Measurements from ENCODE around the gene ANKFY1.
"Not testable (repeated sequence)": the region's sequence is repeated elsewhere in the genome, so short reads cannot be mapped to it uniquely, and the experiment has no call there.

The ANKFY1 gene

DNA sequence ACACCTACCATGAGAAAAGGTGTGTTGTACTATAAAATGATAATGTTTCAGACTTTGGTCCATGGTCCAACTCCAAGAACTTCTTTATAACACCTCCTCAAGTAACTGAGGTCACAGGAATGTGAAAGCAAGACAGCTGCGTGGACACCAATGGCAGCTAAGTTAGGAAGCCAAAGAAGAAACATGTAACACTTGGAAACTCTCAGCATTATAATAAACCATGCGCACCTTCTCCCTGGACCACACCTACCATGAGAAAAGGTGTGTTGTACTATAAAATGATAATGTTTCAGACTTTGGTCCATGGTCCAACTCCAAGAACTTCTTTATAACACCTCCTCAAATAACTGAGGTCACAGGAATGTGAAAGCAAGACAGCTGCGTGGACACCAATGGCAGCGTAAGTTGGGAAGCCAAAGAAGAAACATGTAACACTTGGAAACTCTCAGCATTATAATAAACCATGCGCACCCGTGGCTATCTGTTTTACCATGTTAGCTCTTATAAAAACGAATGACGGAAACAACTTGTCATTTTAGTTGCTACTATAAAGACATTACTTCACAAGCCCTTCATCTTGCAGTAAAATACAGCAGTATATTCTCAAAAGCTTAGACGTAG lies 124.8 kb downstream of the ANKFY1 start:
- H3K27ac ChIP-seq (ENCODE audit: insufficient read depth in 1 of 2, low read depth in 1 of 2, low read length in 2 of 2, poor library complexity in 1 of 2, severe bottlenecking in 2 of 2); H3K9me3 ChIP-seq (ENCODE audit: control extremely low read depth in 1 of 5, control insufficient read depth in 4 of 5, insufficient read depth in 2 of 5, low read depth in 1 of 5, low read length in 4 of 5); H3K27me3 ChIP-seq (replicated peaks in 2 of 5; ENCODE audit: control insufficient read depth in 4 of 5, insufficient read depth in 5 of 5, low read length in 4 of 5); DNase-seq; H3K4me3 ChIP-seq (ENCODE audit: control insufficient read depth in 1 of 7, extremely low read depth in 1 of 7, insufficient read depth in 4 of 7, low read depth in 2 of 7, low read length in 6 of 7); POLR2A ChIA-PET: not testable (repeated sequence)
- Histone ChIP-seq H3K4me1 (ENCODE audit: control extremely low read depth in 1 of 4, control insufficient read depth in 4 of 4, insufficient read depth in 4 of 4, low read length in 3 of 4) (peaks cover 9 to 22% (median 11%) of the 10 kb centered on the region in 4 experiments), H3K36me3 (ENCODE audit: control insufficient read depth in 4 of 4, insufficient read depth in 4 of 4, low read length in 3 of 4) (peaks cover 3 to 14% (median 11%) of the 10 kb centered on the region in 4 experiments)
- 93% methylated on average over 6 of the region's 9 CpGs for WGBS (ENCODE audit: insufficient coverage)
- CTCF ChIA-PET = interaction anchor here (0.7 to 1.3 kb wide), 4 partner anchors 11 to 22 kb away, joined by 3 to 4 read pairs (median 3); no protein-coding TSS in a partner anchor

DNA sequence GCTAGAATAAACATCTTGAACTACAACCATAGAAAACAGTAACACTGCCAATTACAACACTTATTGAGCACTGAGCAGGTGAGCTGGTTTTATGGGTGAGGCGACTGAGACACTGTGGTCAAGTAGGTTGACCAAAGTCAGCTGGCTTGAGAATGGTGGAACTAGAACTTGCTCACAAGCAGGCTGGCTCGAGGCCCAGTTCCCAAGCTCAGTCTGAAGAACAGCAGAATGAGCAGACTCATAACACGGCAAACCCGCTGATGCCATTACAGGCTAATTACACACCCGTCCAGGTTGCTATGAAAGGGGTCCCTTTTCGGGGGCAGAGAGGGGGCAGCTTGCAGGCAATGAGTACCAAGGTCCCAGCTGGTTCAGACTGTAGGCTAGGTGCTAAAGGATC lies 127.4 kb downstream of the ANKFY1 start:
- no peaks in the 10 kb centered on the region for H3K27me3 ChIP-seq (replicated peaks in 2 of 5; ENCODE audit: control insufficient read depth in 4 of 5, insufficient read depth in 5 of 5, low read length in 4 of 5)
- peaks cover 3 to 19% (median 12%) of the 10 kb centered on the region in 4 experiments for H3K36me3 ChIP-seq (ENCODE audit: control insufficient read depth in 4 of 4, insufficient read depth in 4 of 4, low read length in 3 of 4)
- 96% methylated on average over 6 of the region's 6 CpGs for WGBS (ENCODE audit: insufficient coverage)
- ChIA-PET POLR2A (interaction anchor here (0.5 kb wide), 1 partner anchor 1350 kb away, joined by 3 read pairs; no protein-coding TSS in a partner anchor), CTCF (interaction anchor here (1.2 kb wide), 1 partner anchor 10 kb away, joined by 5 read pairs; no protein-coding TSS in a partner anchor)
- DNase-seq = no peak
- H3K27ac ChIP-seq (ENCODE audit: insufficient read depth in 1 of 2, low read depth in 1 of 2, low read length in 2 of 2, poor library complexity in 1 of 2, severe bottlenecking in 2 of 2) = no peak overlapping the region
- H3K4me1 ChIP-seq (ENCODE audit: control extremely low read depth in 1 of 4, control insufficient read depth in 4 of 4, insufficient read depth in 4 of 4, low read length in 3 of 4) = peaks cover 0 to 7% (median 3%) of the 10 kb centered on the region in 4 experiments
- no peak overlapping the region for H3K4me3 ChIP-seq (ENCODE audit: control insufficient read depth in 1 of 7, extremely low read depth in 1 of 7, insufficient read depth in 4 of 7, low read depth in 2 of 7, low read length in 6 of 7)
- no peaks in the 10 kb centered on the region for H3K9me3 ChIP-seq (ENCODE audit: control extremely low read depth in 1 of 5, control insufficient read depth in 4 of 5, insufficient read depth in 2 of 5, low read depth in 1 of 5, low read length in 4 of 5)

- ChIA-PET POLR2A (interaction anchor here (0.6 to 1.2 kb wide), 2 partner anchors 8 to 170 kb away, joined by 3 read pairs; partner anchors contain the start of genes CYB5D2 and ZZEF1), CTCF (no interaction called here)
- Histone ChIP-seq H3K4me1 (ENCODE audit: control extremely low read depth in 1 of 4, control insufficient read depth in 4 of 4, insufficient read depth in 4 of 4, low read length in 3 of 4) (peaks cover 0 to 4% (median 0%) of the 10 kb centered on the region in 4 experiments), H3K36me3 (ENCODE audit: control insufficient read depth in 4 of 4, insufficient read depth in 4 of 4, low read length in 3 of 4) (peaks cover 7 to 27% (median 12%) of the 10 kb centered on the region in 4 experiments), H3K9me3 (ENCODE audit: control extremely low read depth in 1 of 5, control insufficient read depth in 4 of 5, insufficient read depth in 2 of 5, low read depth in 1 of 5, low read length in 4 of 5) (no peaks in the 10 kb centered on the region), H3K27ac (ENCODE audit: insufficient read depth in 1 of 2, low read depth in 1 of 2, low read length in 2 of 2, poor library complexity in 1 of 2, severe bottlenecking in 2 of 2) (no peak overlapping the region), H3K27me3 (replicated peaks in 2 of 5; ENCODE audit: control insufficient read depth in 4 of 5, insufficient read depth in 5 of 5, low read length in 4 of 5) (no peaks in the 10 kb centered on the region), H3K4me3 (ENCODE audit: control insufficient read depth in 1 of 7, extremely low read depth in 1 of 7, insufficient read depth in 4 of 7, low read depth in 2 of 7, low read length in 6 of 7) (no peak overlapping the region)
- WGBS (ENCODE audit: insufficient coverage) = 79% methylated on average over 3 of the region's 3 CpGs
- DNase-seq = no peak
Measured at GRCh38 chr17:4135489-4135888, 128.3 kb downstream of the ANKFY1 start.

GRCh38 chr17:4134721-4135120 lies 129.1 kb downstream of the ANKFY1 start:
- Histone ChIP-seq H3K36me3 (ENCODE audit: control insufficient read depth in 4 of 4, insufficient read depth in 4 of 4, low read length in 3 of 4) (peaks cover 8 to 24% (median 10%) of the 10 kb centered on the region in 4 experiments), H3K9me3 (ENCODE audit: control extremely low read depth in 1 of 5, control insufficient read depth in 4 of 5, insufficient read depth in 2 of 5, low read depth in 1 of 5, low read length in 4 of 5) (no peaks in the 10 kb centered on the region), H3K27ac (ENCODE audit: insufficient read depth in 1 of 2, low read depth in 1 of 2, low read length in 2 of 2, poor library complexity in 1 of 2, severe bottlenecking in 2 of 2) (no peak overlapping the region), H3K27me3 (replicated peaks in 2 of 5; ENCODE audit: control insufficient read depth in 4 of 5, insufficient read depth in 5 of 5, low read length in 4 of 5) (no peaks in the 10 kb centered on the region), H3K4me1 (ENCODE audit: control extremely low read depth in 1 of 4, control insufficient read depth in 4 of 4, insufficient read depth in 4 of 4, low read length in 3 of 4) (peaks cover 0 to 4% (median 0%) of the 10 kb centered on the region in 4 experiments), H3K4me3 (ENCODE audit: control insufficient read depth in 1 of 7, extremely low read depth in 1 of 7, insufficient read depth in 4 of 7, low read depth in 2 of 7, low read length in 6 of 7) (peak overlapping the region in 1 of 7 experiments; percentile 13)
- CTCF ChIA-PET = no interaction called here
- WGBS (ENCODE audit: insufficient coverage) = 70% methylated on average over 1 of the region's 3 CpGs
- no peak for DNase-seq
- POLR2A ChIA-PET = interaction anchor here (0.6 to 1.2 kb wide), 2 partner anchors 8 to 169 kb away, joined by 3 read pairs; partner anchors contain the start of genes CYB5D2 and ZZEF1

- POLR2A ChIA-PET = no interaction called here
- Histone ChIP-seq H3K27ac (ENCODE audit: insufficient read depth in 1 of 2, low read depth in 1 of 2, low read length in 2 of 2, poor library complexity in 1 of 2, severe bottlenecking in 2 of 2) (no peak overlapping the region), H3K36me3 (ENCODE audit: control insufficient read depth in 4 of 4, insufficient read depth in 4 of 4, low read length in 3 of 4) (peaks cover 0 to 22% (median 2%) of the 10 kb centered on the region in 4 experiments), H3K27me3 (replicated peaks in 2 of 5; ENCODE audit: control insufficient read depth in 4 of 5, insufficient read depth in 5 of 5, low read length in 4 of 5) (no peaks in the 10 kb centered on the region), H3K4me1 (ENCODE audit: control extremely low read depth in 1 of 4, control insufficient read depth in 4 of 4, insufficient read depth in 4 of 4, low read length in 3 of 4) (peaks cover 0 to 4% (median 0%) of the 10 kb centered on the region in 4 experiments), H3K4me3 (ENCODE audit: control insufficient read depth in 1 of 7, extremely low read depth in 1 of 7, insufficient read depth in 4 of 7, low read depth in 2 of 7, low read length in 6 of 7) (no peak overlapping the region), H3K9me3 (ENCODE audit: control extremely low read depth in 1 of 5, control insufficient read depth in 4 of 5, insufficient read depth in 2 of 5, low read depth in 1 of 5, low read length in 4 of 5) (no peaks in the 10 kb centered on the region)
- 37% methylated on average over 6 of the region's 7 CpGs for WGBS (ENCODE audit: insufficient coverage)
- CTCF ChIA-PET = interaction anchor here (1.5 kb wide), 1 partner anchor 25 kb away, joined by 4 read pairs; no protein-coding TSS in a partner anchor
- peak in 1 of 3 donors; percentile 41 for DNase-seq
Measured at GRCh38 chr17:4130715-4131114, 133.1 kb downstream of the ANKFY1 start.

GRCh38 chr17:4127555-4127954 lies 136.2 kb downstream of the ANKFY1 start:
- H3K27me3 ChIP-seq (replicated peaks in 2 of 5; ENCODE audit: control insufficient read depth in 4 of 5, insufficient read depth in 5 of 5, low read length in 4 of 5) = no peaks in the 10 kb centered on the region
- WGBS (ENCODE audit: insufficient coverage) = 98% methylated on average over 6 of the region's 6 CpGs
- no peaks in the 10 kb centered on the region for H3K9me3 ChIP-seq (ENCODE audit: control extremely low read depth in 1 of 5, control insufficient read depth in 4 of 5, insufficient read depth in 2 of 5, low read depth in 1 of 5, low read length in 4 of 5)
- peaks cover 4 to 26% (median 10%) of the 10 kb centered on the region in 4 experiments for H3K36me3 ChIP-seq (ENCODE audit: control insufficient read depth in 4 of 4, insufficient read depth in 4 of 4, low read length in 3 of 4)
- ChIA-PET POLR2A (no interaction called here), CTCF (interaction anchor here (2.0 kb wide), 1 partner anchor 9 kb away, joined by 5 read pairs; no protein-coding TSS in a partner anchor)
- DNase-seq = no peak
- no peak overlapping the region for H3K4me3 ChIP-seq (ENCODE audit: control insufficient read depth in 1 of 7, extremely low read depth in 1 of 7, insufficient read depth in 4 of 7, low read depth in 2 of 7, low read length in 6 of 7)
- H3K27ac ChIP-seq (ENCODE audit: insufficient read depth in 1 of 2, low read depth in 1 of 2, low read length in 2 of 2, poor library complexity in 1 of 2, severe bottlenecking in 2 of 2) = no peak overlapping the region
- no peaks in the 10 kb centered on the region for H3K4me1 ChIP-seq (ENCODE audit: control extremely low read depth in 1 of 4, control insufficient read depth in 4 of 4, insufficient read depth in 4 of 4, low read length in 3 of 4)

DNA sequence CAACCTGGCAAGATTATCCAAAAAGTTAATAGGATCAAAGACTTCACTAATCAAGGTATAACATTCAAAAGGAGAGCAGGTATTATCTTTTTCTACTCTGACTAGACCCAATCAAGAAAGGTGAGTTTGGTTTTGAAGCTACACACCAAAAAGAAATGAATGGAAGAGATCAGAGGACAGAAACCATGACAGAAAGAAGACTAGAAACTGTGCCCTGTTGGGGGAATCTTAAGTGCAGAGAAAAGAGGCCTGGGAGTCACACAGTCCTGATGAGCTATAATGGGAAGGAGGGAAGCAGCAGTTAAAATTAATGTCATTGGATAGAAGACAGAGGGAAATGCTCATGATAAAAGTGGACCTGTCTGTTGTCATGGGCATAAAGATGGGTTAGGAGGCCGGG lies 138.2 kb downstream of the ANKFY1 start:
- H3K27ac ChIP-seq (ENCODE audit: insufficient read depth in 1 of 2, low read depth in 1 of 2, low read length in 2 of 2, poor library complexity in 1 of 2, severe bottlenecking in 2 of 2) = no peak overlapping the region
- H3K27me3 ChIP-seq (replicated peaks in 2 of 5; ENCODE audit: control insufficient read depth in 4 of 5, insufficient read depth in 5 of 5, low read length in 4 of 5) = no peaks in the 10 kb centered on the region
- no peak overlapping the region for H3K4me3 ChIP-seq (ENCODE audit: control insufficient read depth in 1 of 7, extremely low read depth in 1 of 7, insufficient read depth in 4 of 7, low read depth in 2 of 7, low read length in 6 of 7)
- ChIA-PET CTCF (interaction anchor here (1.2 to 1.5 kb wide), 2 partner anchors 14 to 32 kb away, joined by 4 to 8 read pairs; no protein-coding TSS in a partner anchor), POLR2A (no interaction called here)
- no peaks in the 10 kb centered on the region for H3K4me1 ChIP-seq (ENCODE audit: control extremely low read depth in 1 of 4, control insufficient read depth in 4 of 4, insufficient read depth in 4 of 4, low read length in 3 of 4)
- no peaks in the 10 kb centered on the region for H3K9me3 ChIP-seq (ENCODE audit: control extremely low read depth in 1 of 5, control insufficient read depth in 4 of 5, insufficient read depth in 2 of 5, low read depth in 1 of 5, low read length in 4 of 5)
- H3K36me3 ChIP-seq (ENCODE audit: control insufficient read depth in 4 of 4, insufficient read depth in 4 of 4, low read length in 3 of 4) = peaks cover 11 to 31% (median 17%) of the 10 kb centered on the region in 4 experiments
- WGBS (ENCODE audit: insufficient coverage) = 100% methylated on average over 1 of the region's 1 CpG
- no peak for DNase-seq
